ENCODE results near the gene DMXL1.
"Not testable (repeated sequence)": the region's sequence is repeated elsewhere in the genome, so short reads cannot be mapped to it uniquely, and the experiment has no call there.

DMXL1 gene

DNA sequence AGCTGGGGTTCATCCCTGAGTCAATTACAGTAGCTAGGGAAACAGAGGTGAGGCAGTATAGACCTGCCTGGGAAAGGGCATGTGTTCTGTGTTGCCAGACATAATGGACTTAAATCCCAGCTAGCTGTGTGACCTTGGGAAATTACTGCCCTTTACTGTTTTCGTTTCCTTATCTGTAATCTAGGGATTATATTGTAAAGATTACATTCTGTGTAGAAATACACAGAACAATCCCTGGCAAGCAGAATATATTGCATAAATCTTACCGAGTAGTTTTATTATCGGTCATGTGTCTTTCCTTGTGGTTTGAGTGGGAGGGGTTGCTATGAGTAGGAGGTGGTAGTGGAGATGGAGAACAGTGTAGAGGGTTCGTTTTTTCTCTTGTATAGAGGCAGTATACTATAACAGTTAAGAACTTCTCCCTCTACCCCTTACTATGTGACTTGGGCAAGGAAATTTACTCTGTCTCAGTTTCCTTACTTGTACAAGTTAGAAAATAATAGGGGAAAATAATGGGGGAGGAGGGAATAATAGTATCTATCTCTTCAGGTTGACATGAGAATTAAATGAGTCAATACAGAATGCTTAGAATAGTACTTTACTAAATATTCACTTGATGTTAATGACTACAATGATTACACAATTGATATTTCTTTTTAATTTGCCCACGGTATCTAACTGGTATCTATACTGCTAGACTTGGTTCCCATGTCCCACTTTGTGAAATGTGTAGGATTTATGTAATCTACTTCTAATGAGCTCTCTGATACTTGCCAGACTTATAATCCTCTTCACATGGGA is 7.1 kb upstream of the DMXL1 start:
- DNase-seq (ENCODE audit: low read depth in 2 of 2): no peak

DNA sequence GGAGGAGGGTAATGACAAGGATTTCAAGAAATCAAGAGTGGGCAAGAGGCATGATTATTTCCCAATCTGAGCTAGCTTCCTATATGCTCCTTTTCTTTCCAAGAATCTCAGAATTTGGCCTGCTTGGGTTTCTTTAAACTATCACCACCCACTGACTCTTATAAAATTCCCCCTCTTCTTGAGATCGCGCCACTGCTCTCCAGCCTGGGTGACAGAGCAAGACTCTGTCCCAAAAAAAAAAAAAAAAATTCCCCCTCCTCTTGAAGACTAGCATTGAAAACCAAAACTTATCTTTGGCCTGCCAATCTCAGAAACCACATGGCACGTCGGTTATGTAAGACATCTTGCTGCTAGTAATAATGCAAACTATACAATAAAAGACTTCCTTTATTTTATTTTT is 3.4 kb upstream of the DMXL1 start:
- DNase-seq (ENCODE audit: low read depth in 2 of 2): no peak

DNA sequence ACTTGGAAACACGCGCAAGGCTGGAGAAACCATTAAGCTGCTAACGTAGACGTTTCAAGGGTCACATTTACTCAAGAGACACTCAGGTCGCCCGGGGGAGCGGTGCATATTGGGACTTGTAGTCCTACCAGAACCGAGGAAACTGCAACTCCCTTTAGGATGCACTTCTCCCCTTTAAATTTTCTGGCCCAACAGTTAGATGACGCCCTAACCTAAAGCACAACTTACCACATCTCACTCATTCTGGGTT is 384 bp upstream of the DMXL1 start:
- DNase-seq (ENCODE audit: low read depth in 2 of 2): no peak

DNA sequence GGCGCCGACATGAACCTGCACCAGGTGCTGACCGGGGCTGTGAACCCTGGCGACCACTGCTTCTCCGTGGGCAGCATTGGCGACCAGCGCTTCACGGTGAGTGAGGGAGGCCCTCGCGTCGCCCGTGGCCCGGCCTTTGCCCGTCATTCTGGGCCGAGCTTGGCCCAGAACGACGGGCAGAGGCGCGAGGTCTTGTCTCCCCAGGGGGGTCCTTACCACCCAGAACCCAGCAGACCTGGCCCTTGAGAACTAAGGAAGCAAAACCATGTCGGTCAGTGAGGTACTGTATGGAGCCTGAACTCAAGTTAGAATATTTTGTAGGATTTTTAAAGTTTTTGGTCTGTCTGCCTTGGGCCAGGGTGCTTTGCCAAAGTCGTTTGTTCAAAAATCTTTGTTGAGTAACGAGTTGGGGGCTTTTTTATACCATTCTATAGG is 691 bp downstream of the DMXL1 start:
- DNase-seq (ENCODE audit: low read depth in 2 of 2): no peak

DNA sequence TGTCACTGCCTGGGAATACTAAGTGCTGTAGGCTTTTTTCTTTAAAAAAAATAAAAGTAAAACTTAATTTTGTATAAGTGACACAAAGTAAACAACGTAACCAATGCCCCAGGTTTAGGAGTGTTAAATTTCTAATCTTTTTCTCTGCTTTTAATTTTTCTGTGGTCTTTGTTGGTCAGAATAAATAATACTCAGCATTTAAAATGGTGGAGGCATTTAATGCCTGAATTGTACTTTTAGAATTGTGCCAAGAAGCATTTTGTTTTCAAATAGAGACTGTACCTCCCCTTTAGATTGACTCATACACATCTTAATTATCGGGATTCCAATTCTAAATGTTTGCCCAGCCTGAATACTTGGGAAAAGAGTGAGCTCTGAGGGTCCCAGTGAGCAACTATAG is 1.6 kb downstream of the DMXL1 start:
- DNase-seq (ENCODE audit: low read depth in 2 of 2): no peak

DNA sequence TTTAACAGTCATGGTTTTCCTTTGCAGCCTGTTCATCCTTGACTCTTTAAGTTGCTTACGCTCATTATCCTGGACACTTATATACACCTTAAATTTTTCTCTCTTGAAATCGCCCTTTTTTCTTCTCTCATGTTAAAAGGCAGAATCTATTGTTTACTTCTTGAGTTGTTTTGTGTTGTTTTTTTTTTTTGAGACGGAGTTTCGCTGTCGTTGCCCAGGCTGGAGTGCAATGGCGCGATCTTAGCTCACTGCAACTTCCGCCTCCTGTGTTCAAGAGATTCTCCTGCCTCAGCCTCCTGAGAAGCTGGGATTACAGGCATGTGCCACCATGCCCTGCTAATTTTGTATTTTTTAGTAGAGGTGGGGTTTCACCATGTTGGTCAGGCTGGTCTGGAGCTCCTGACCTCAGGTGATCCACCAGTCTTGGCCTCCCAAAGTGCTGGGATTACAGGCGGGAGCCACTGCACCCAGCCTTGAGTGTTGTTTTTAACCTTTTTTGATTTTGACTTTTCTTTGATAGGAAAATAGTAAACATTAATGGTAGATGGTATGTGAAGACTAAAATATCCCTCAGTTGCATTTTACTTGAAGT is 3.0 kb downstream of the DMXL1 start:
- not testable (repeated sequence) for DNase-seq (ENCODE audit: low read depth in 2 of 2)

DNA sequence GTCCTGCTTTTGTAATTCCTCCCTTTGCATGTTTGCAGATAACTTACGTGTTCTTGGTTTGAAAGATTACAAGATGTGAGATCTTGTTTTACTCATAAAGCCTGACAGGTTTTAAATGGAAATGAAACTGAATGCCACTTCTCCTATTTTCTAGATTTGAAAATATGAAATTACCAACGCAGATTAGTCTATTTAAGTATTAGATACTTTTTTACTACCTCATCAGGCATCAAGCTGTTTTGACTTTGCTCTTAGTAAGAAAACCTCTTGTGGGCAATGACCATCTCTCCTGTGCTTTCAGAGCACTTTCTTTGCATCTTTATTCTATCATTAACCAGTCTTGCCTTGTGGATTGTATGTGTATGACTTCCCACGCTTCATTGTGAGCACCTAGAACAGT is 3.5 kb downstream of the DMXL1 start:
- no peak for DNase-seq (ENCODE audit: low read depth in 2 of 2)

DNA sequence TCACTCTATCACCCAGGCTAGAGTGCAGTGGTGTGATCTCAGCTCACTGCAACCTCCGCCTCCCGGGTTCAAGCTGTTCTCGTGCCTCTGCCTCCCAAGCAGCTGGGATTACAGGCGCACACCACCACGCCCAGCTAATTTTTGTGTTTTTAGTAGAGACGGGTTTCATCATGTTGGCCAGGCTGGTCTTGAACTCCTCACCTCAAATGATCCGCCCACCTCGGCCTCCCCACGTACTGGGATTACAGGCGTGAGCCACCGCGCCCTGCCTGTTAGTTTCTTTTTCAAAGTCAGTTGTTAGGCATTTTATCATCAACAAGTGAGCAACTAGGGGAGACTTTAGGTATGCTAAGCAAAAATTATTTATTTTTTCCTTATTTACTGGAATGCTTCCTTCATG is 4.4 kb downstream of the DMXL1 start:
- not testable (repeated sequence) for DNase-seq (ENCODE audit: low read depth in 2 of 2)

DNA sequence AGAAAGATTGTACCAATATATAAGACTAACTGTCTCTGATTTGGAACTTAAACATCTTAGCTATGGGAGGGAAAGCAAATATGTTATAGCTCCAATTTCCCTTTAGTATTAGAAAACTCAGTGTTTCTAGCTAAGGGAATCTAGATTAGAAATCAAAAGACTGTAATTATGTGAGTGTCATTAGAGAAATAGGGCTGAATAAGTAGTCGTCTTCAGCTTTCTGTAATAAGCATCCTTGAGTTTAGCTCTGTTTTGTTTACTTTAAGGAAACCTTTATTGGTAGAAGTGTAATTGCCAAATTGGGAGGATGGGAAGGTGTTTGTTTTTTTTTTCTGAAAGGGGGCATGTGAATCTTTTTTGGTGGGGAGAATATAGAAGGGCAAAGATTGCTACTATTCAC is 5.2 kb downstream of the DMXL1 start:
- DNase-seq (ENCODE audit: low read depth in 2 of 2): no peak

DNA sequence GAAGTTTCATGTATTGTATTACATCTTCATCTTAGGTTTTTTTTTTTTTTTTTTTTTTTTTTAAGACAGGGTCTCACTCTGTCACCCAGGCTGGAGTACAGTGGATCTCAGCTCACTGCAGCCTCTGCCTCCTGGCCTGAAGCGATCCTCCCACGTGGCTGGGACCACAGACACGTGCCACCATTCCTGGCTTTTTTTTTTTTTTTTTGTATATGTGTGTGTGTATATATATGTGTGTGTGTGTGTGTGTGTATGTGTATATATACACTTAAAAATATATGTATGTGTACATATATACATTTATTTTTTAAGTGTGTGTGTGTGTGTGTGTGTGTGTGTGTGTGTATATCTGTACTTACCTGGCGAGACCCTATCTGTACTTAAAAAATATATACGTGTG is 6.6 kb downstream of the DMXL1 start:
- DNase-seq (ENCODE audit: low read depth in 2 of 2): no peak

DNA sequence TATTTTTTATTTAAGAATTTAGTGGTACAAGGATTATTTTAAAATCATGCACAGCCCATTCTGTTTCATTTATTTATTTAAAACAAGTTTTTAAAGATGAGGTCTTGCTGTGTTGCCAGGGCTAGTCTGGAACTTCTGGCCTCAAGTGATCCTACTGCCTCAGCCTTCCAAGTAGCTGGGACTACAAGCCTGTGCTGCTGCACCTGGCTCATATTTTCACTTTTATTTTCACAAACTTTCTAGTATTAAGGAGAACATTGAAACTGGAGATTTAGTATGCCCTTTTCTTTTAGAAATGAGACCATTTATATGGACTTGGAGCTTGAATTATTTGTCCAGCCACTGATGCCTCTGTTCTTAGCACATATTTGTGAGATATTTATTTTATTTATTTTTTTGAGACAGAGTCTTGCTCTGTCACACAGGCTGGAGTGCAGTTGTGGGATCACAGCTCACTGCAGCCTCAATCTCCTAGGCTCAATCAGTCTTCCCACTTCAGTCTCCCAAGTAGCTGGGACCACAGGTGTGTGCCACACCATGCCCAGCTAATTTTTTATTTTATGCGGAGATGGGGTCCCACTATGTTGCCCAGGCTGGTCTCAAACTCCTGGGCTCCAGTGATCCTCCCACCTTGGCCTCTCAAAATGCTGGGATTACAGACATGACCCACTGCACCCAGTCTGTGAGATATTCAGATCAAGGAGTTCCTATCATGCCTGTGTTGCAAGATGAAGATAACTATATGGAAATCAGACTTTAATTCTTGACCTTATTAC is 7.4 kb downstream of the DMXL1 start:
- DNase-seq (ENCODE audit: low read depth in 2 of 2): no peak

DNA sequence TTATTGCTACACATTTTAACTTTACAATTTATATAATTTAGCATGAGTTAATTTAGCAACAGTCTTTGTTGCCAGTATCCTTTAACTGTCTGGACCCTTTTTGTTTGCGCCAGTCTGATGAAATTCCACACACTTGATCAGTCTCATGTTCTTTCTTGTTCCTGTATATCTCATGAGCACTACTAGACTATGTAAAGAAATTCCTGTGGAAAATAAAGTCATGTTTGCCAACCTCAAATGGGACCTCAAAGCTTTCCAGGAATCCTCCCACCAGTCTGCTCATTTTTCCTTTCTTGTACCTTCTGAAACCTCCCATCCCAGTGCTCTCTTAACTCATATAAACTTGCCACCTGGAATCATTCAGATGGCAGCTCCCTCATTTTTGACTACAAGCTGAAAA is 8.0 kb downstream of the DMXL1 start:
- DNase-seq (ENCODE audit: low read depth in 2 of 2): no peak

DNA sequence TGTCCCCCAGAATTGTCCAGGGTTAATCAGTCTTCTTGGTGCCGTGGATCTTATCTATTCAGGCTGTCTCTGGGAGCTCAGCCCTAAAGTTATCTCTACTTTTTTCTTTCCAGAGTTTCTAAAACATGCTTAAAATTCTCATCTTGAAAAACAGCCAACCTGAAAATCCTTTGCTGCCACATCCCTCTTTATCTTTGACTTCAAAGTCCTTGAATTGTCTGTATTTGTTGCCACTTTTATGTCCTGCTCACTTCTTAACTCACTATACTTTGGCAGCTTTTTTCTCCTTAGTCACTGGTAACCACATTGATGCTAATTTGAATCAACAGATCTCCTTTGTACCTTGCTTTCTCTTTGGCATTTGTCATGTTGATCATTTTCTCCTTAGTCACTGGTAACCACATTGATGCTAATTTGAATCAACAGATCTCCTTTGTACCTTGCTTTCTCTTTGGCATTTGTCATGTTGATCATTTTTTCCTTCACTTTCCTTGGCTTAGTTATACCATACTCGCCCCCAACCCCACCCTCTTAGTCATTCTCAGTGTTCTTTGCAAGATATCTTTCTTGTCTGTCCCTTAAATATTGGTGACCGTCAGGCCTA is 8.5 kb downstream of the DMXL1 start:
- DNase-seq (ENCODE audit: low read depth in 2 of 2): no peak

DNA sequence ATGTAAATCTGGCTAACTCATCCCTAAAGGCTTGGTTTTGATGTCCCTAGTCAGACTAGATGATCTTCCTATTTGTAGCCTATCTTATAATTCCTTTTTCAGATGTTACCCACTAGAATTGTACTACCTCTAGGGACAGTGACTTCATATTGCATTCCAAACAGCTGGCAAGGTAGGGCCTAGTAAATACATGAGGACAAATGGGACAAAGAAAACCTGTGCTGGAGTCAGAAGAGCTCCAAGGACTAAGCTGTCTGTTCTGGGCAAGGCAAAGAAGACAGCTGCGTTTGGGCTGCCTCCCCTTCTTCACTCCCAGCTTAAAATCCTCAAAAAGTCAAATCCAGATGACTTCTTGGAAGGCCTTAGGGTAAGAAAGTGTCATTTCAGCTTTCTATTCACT is 10.0 kb downstream of the DMXL1 start:
- no peak for DNase-seq (ENCODE audit: low read depth in 2 of 2)

DNA sequence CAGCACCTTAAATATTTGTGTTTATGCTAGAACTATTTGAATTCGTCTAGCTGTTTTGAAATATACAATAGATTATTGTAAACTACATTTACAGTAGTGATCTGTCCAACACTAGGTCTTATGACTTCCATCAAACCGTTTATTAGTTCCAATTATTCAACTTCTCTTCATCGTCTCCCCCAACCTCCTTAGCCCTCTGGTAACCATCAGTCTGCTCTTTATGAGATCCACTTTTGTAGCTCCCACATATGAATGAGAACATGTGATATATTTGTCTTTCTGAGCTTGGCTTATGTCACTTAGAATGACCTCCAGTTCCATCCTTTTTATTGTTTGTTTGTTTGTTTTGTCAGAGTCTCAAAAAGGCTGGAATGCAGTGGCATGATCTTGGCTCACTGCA is 11.8 kb downstream of the DMXL1 start:
- no peak for DNase-seq (ENCODE audit: low read depth in 2 of 2)

DNA sequence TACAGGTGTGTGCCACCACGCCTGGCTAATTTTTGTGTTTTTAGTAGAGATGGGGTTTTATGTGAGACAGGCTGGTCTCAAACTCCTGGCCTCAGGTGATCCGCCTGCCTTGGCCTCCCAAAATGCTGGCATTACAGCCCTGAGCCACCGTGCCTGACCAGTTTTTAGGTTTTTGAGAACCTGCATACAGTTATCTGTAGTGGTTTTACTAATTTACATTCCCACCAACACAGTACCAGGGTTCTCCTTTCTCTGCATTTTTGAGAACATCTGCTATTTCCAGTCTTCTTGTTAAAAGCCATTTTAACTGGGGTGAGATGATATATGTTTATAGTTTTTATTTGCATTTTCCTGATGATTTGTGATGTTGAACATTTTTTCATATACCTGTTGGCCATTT is 12.8 kb downstream of the DMXL1 start:
- no peak for DNase-seq (ENCODE audit: low read depth in 2 of 2)

DNA sequence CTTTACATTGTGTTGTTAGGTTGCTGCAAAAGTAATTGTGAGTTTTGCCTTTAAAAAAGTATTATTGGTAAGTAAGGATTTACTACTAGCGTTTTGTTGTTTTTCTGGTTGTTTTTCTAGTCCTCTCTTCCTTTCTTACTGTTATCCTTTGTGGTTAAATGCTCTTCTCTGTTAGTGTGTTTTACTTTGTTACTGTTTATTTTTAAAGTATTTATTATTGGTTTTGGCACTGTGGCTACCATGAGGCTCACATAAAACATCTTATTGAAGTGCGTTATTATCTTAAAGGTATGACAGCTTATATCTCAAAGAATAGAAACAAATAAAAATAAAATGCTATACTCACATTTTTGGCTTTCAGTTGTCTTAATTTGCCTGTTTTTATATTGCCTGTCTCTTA is 17.6 kb downstream of the DMXL1 start:
- DNase-seq (ENCODE audit: low read depth in 2 of 2): no peak

DNA sequence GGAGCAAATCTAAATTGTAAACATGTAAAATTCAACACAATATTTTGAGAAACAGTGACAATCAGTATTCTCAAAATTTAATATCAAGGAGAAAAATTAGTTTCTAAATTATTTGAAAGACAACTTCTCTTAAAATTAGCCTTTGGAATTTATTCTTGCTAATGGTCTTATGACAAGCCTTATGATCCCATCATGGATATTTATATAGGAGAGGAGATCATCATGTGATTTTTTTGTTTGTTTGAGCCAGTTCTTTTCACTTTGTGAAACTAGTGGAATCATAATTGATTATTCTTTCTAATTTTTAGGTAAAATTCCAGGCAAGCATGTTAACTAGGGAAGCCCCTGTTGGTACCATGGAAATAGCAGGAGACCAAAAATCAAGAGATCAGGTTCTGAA is 24.7 kb downstream of the DMXL1 start:
- DNase-seq (ENCODE audit: low read depth in 2 of 2): no peak

DNA sequence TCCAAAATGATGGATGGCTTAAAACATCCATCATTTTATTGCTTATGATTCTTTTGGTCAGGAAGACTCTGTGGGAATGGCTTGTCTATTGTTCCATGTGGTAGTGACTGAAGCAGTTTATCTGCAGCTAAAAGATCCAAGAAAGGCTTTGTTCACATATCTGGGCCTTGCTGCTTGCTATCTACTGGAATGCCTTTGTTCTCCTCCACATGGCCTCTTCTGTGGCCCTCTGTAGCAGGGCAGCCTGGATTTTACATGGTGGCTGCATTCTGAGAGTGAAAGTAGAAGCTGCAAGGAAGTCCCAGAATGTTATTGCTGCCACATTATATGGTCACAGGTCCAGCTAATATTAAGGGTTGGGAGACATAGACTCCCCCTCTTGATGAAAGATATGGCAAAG is 35.1 kb downstream of the DMXL1 start:
- DNase-seq (ENCODE audit: low read depth in 2 of 2): no peak

DNA sequence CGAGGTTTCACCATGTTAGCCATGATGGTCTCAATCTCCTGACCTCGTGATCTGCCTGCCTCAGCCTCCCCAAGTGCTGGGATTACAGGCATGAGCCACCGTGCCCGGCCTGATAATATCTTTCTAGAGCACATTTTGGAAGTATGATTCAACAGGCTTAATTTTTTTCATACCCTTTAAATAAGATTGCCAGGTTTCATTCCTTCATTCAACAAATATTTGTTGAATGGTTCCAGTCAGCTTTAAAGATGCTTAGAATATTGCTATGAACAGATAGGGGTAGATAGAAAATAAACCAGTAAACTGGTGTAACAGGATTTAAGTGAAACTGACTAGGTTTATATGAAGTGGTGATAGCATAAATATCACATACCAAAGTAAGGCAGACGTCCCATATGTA is 41.3 kb downstream of the DMXL1 start:
- no peak for DNase-seq (ENCODE audit: low read depth in 2 of 2)

DNA sequence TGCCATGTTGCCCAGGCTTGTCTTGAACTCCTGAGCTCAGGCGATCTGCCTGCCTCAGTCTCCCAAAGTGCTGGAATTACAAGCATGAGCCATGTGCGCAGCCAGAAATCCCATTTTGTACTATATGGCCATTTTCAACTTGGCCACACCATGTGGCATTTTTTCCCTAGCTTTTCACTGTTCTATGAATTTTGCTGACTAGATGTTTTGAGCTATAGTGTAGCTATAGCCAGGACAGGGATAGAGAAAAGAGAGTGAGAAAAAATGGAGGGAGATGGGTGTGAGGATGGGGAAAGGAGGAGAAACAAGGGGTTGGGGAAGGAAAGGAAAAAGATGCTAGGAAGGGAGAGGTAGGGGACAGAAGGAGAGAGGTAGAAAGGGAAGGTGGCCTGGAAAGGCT is 46.4 kb downstream of the DMXL1 start:
- no peak for DNase-seq (ENCODE audit: low read depth in 2 of 2)

DNA sequence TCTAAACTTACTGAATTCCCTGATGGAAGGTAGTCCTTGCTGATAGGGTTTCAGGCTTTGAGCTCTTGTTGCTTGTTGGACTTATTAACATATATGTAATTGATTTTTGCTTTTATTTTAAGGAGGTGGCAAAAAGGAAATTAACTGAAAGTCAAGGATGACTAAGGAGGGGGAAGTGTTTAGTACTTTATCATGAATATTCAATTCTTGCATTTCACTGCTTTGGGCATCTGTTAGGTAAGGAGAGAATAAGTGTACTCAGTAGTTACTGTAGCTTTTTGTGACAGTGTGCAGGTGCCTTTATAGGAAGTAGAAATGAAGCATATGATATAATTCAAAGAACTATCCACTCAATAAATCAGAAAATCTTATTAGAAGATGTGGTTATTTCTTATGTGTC is 47.1 kb downstream of the DMXL1 start:
- no peak for DNase-seq (ENCODE audit: low read depth in 2 of 2)

DNA sequence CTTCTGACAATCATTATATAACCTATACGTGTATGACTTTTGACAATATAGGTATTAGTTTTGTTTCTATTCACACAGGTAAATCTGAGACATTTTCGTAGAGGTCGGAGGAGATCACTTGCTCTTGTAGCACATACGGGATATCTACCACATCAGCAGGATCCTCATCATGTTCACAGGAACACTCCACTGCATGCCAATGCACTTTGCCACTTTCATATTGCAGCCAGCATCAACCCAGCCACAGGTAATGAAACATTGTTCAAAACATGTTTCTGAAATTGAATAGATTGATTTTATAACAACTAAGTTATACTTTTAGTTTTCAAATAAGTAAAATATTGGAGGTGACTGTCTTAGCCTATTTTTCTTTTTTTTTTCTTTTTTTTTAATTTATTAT is 50.0 kb downstream of the DMXL1 start:
- no peak for DNase-seq (ENCODE audit: low read depth in 2 of 2)
